HG03060 (cell line): ENCODE measurements around the gene DOK1.

Source experiments
- ATAC-seq: cut with Tn5 transposase; IDR thresholded peaks from one replicate; pipeline ENCODE4 v1.9.1; 2021; ENCODE audit warnings: low read depth, moderate number of reproducible peaks; ENCODE audit not compliant: unreplicated experiment

DOK1 gene

DNA sequence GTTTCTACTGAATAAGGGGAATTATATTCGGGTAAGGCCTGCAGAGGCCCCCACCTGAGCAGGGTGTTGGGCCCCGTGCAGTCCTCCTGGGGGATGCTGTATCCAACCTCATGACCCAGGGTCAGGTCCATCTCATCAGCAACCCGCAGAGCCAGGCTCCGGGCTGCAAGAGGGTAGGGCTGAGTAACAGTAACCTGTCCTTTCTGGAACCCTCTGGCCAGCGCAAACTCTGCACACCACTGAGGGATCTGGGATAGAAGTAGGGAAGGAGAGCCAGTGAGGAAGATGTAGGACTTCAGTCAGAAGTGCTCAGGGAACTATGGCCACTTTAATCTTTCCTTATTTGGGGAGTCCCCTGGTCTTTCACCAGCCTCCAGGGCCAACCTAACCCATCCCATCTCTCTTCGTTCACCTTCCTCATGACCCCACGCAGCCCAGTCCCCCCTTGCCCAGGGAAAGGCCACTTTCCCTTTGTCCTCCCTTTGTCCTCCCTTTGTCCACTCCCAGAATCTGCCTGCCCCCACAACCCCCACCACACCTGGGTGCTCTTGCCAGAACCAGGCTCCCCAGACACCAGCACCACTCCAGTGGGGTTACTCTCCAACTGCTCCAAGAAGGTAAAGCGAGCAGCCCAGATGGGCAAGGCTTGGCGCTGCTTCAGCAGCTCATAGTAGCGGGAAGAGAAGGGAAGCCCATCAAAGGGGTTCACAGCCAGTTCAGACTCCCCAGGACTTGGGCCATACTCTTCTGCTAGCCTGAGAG lies 29.4 kb upstream of the DOK1 start:
- no peak for ATAC-seq

GRCh38 chr2:74525717-74526648 lies 28.5 kb upstream of the DOK1 start, which contains the start of gene DQX1:
TSS of gene DQX1 (minus strand) at chr2:74526231. CDS start at chr2:74525729, 502 bp downstream.
- ATAC-seq, result no peak

DNA sequence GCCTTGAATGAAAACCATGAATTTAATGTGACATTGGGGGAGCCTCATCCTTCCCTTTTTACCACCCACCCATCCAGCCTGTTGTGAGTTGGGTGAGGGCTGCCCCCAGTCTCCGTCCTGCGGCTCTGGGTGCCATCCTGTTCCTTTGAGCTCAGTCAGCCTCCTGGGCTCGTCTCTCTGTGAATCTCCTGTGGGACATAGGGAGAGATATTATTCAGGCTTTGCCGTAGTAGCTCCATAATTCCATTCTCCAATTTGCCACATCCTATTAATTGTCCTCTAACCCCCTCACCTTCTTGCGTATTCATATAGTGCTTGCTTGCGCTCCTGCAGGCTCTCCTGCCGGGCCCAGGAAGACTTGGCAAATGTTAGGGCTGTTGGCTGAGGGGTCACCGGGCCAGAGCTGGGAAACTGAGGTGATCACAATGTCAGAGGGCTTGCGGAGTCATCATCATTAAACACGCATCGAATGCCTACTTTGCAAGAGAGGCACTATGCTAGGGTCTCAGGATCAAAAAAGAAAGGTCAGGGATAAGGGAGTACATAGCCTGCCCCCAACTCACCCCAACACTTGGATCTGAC lies 27.8 kb upstream of the DOK1 start:
- ATAC-seq, result no peak

DNA sequence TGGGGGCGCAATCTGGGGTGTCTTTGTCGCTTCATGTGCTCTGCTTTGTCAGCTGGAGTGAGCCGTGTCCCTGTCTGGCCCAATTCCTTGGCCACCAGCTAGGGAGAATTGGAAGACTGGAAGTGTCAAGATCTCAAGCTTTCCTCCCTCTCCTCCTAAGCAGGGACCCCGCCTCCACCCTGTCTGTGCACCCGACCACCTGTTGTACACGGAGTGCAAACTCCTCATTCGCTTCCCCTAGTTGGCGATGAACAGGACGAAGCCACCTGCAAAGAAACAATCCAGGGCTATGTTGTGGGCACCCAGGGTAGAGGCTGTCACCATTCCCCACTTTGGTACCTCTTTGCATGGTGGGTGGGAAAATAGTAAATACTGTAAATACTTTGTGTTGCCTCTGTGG lies 26.8 kb upstream of the DOK1 start:
- ATAC-seq, result no peak

DNA sequence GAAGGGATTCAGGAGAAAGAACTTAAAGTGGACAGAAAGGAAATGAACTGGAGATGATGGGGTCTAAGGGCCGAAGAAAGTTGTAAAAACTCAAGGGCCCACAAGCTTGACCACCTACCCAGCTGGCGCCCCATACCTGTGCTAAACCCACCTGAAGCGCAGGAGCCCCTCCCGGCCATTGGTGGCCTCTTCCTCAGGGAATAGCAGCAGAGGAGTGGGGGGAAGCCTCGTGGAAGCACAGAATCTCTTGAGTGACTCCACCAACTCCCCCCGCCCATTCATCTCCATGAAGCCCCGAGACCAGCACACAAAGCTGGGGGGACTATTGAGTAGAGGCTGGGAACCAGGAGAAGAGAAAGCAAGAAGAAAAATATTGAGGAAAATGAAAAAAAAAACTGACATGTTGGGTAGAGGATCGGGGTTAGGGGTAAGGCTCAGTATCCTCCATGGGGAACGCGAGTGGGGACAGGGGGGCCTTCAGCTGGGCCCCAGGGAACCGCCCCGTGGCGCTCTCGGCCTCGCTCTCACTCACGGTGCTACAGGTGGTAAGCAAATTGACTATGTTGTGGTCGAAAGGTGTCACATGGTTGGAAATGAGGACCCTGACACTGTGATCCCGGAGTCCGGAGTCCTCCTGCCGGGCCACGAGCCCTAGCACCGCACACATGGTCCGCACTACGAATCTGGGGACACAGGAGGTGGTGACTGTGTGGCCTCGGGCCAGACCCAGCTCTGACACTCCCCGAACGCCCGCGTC lies 25.7 kb upstream of the DOK1 start:
- ATAC-seq, result peak; percentile 6

GRCh38 chr2:74529357-74530238 lies 24.9 kb upstream of the DOK1 start, which contains the start of the genes AUP1 and HTRA2:
TSS of gene AUP1 (minus strand) at chr2:74529706. CDS start at chr2:74529629, 77 bp downstream.
TSS of gene HTRA2 (plus strand) at chr2:74529933. CDS start at chr2:74530007, 74 bp downstream.
- peak; percentile 68 for ATAC-seq

GRCh38 chr2:74530239-74531187 lies 24.0 kb upstream of the DOK1 start:
- ATAC-seq, result no peak

DNA sequence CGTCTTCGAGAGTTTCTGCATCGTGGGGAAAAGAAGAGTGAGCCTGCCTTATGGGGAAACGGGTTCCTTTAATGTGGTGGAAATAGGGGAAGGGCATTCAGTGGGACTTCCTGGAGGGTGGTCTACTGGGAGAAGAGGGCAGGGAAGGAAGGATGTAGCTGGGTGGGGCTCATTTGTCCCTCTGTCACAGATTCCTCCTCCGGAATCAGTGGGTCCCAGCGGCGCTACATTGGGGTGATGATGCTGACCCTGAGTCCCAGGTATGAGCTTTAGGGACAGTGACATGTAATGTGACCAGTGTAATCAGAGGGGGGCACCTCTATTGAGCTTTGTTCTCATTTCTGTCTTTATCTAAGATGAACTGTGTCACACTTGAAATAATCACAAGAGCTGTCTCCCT lies 22.9 kb upstream of the DOK1 start:
- no peak for ATAC-seq

GRCh38 chr2:74532222-74532621 lies 22.3 kb upstream of the DOK1 start:
- ATAC-seq, result no peak

DNA sequence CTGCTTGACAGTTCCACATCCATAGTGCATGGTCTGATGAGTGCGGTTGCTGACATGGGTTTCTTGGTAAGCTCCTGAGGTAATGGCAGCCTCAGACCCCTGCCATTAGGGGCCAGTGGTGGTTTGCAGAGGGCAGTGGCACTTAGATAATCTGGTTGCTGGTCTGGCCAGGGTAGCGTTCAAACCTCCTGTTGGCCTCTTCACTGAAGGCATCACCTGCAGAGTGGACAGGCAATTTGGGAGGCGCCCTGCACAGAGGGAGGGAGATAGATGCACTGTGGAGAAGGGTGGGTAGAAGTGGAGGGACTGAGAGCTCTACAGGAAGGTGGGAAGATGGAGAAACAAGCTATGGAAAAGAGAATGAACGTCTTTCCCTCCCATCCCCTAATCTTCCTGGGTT lies 21.1 kb upstream of the DOK1 start:
- no peak for ATAC-seq

GRCh38 chr2:74534411-74534810 lies 20.1 kb upstream of the DOK1 start:
- ATAC-seq, result no peak

DNA sequence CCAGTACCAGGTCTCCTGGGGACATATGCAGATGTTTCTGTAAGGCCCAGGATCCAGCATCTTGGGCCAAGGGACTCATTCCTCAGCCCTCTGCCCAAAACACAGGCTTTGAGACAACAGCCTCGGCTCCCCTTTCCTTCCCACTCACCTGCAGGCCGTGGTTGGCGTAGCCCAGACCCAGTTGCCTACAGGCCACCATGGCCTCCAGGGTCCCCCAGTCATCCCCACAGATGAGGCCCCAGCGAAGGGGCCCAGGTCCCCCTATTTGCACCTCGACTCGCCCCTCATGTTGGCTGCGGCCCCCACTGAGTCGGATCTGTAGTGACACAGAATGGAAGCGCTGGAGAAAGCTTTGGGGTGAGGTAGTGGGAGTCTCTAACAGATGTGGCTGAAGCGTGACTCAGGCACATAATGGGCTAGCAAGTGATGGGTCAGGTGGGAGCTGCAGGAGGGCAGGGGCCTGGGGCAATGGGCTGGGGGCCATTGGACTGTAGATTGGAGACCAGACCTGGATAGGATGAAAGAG lies 19.0 kb upstream of the DOK1 start:
- ATAC-seq, result no peak

DNA sequence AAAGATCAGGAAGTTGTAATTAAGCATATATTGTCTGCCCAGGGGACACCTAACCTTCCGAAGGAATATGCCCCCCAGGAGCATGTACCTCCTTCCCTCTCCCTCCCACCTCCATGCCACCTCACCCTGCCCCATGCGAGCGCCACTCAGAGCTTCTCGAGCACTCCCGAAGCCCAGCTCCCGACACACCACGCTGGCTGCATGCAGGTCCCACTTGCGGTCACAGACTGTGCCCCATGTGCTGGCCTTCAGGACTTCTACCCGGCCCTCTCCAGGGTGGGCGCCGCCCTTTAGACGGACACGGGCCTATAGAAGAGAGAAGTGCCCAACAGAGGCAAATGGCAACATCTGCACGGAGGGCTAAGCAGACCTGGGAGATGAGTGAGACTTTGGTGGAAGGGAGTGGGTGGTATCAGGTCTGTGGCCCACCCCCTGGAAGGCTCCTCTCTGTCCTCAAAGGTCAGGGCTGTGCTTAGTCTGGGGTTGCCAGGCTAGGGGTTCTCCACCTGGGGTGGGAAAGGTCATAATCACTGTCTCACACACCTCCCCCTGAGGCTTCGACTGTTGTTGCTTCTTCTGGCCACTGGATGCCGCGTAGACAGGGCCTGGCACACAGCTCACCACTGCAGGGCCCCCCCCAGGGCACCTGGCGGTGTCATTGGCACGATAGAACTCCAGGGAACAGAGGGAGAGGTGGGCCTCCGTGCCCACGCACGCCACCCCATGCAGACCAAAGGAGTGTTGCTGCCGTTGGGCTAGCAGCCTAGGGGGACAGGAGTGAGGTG lies 18.2 kb upstream of the DOK1 start:
- ATAC-seq, result no peak

- ATAC-seq, result no peak
These were observed 17.4 kb upstream of the DOK1 start for GRCh38 chr2:74537140-74537539.

DNA sequence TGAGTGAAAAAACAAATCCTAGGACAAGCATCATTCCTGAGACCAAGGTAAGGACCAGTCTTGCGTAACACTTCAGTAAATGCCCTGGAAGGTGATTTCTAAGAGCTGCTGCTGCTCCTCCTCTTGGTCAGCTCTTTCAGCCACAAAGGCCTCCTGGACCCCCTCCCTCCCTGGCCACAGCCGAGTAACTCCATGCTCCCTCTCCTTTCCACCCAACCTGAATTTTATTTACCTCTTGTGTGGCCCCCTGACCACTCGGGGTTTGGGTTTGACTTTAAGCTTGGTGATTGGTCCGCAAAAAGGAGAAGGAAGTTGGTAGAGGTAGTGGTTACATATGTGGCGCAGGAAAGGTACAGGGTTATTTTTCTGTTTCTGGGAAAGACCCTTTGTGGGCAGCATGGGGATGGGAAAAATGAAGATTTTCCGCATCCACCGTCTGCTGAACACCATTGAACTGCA lies 15.6 kb upstream of the DOK1 start:
- ATAC-seq, result no peak

DNA sequence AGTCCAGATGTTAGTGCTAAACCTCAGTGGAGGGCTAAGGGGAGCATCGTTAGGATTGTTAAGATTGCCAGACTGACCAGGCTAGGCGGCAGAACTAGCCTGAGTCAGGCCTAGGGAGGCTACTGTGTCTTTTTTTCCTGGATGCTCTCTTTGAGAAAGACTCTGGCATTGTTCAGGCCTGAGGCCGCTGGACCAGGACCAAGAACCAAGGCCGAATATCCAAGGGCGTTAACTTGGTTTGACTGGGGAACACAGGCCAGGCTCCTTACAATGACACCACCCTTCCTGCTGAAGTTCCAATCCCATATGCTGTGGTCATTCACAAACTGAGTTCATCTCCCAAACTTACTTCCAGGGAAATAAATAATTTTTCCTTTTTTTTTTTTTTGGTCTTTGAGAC lies 14.2 kb upstream of the DOK1 start:
- ATAC-seq, result no peak

- ATAC-seq, result no peak
These were observed 11.5 kb upstream of the DOK1 start for GRCh38 chr2:74542978-74543377.
